Midbrain (tissue), 1 donor: Measurements from ENCODE around the gene EAF1.
"Not testable (repeated sequence)": the region's sequence is repeated elsewhere in the genome, so short reads cannot be mapped to it uniquely, and the experiment has no call there.

Experiments
- DNase-seq: peaks from one replicate; lab custom pipeline; 2025; lab: John Stamatoyannopoulos, UW

Gene EAF1

DNA sequence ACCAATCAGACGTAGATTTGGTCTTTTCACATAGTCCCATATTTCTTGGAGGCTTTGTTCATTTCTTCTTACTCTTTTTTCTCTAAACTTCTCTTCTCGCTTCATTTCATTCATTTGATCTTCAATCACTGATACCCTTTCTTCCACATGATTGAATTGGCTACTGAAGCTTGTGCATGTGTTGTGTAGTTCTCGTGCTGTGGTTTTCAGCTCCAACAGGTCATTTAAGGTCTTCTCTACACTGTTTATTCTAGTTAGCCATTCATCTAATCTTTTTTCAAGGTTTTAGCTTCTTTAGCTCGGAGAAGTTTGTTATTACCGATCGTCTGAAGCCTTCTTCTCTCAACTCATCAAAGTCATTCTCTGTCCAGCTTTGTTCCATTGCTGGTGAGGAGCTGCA, 57.2 kb downstream of the EAF1 start:
- DNase-seq, result not testable (repeated sequence)

DNA sequence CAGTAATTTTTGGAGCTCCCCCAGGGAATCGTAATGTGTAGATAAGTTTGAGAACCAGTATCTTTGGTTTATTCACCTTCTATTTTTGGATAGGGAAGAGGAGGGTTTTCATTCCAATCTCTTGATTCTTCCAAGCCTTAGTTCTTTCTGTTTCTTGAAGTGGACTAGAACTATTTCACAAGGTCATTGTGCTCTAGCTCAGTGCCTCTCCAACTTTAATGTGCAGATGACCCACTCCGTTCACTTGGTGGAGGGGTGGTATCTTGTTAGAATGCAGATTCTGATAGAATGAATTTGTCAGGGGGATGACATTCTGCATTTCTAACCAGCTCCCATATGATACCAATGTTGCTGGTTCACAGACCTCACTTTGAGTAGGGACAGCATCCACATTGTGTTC, 58.6 kb downstream of the EAF1 start:
- no peak for DNase-seq

DNA sequence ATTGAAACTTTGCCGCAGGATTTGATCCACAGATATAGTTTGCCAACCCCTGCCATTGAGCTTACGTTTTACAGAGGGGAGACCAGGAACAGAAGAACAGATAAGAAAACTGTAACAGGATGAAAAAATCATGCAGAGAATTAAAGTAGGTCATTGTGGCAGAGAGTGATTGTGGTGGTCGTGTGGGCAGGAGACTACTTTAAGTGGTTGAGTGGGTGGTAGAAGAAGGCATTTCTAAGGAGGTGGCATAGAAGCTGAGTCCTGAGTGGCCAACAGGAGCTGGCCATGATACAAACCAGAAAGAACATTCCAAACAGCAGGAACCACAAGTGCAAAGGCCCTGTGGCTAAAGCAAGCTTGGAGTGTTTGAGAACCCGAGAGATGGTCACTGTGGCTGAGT, 59.6 kb downstream of the EAF1 start:
- DNase-seq, result no peak

DNA sequence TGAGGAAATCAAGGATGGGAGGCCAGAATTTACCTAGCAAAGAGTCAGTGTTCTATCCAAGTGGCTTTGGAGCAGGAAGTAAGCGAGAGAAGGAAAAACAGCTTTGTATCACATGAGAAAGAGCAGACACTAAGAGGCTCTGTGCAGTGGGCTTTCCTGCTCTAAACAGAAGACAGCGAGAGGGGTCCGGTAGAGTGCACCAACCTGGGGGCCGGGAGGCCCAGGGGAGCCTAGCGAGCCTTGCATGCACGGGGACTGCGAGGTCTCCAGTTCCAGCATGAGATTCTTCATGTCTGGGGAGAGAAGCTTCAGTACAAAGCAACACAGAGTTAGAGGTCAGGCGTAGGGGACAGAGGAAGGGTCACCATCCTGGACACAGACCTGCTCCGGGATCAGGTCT, 60.6 kb downstream of the EAF1 start:
- DNase-seq, result no peak

DNA sequence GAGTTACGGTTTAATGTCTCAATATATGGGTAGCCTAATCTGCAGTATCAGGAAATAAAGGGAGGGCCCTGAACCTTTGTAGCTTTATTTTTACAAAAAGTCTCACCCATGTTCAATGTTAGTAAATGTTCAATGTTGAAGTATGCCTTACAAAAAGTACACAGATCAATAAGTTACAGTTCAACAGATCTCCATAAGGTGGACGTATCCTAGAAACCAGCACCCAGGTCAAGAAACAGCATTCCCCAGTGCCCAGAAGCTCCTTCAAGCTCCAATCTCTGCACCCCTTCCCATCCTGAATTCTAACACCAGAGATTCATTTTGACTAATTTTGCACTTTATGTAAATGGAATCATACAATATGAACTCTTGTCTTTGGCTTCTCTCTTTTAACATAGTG, 62.8 kb downstream of the EAF1 start:
- no peak for DNase-seq

DNA sequence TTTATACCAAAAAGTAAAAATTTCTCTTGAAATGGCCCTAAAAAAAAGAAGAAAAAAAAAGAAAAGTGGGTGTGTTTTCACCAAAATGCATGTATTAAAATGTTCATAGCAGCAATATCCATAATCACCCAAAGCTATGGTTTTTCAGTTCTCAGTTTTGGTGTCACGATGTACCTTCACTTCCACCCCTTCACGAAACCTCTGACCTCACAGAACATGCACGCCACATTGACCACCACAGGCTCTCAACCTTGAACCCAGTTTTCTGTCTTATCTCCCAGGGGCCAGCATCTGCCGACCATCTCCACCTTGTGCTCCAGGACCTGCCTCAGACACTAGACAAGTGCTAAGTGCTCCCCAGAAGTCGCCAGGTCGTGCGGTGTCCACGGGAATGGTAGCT, 63.7 kb downstream of the EAF1 start:
- DNase-seq, result no peak
